K562 (cell line): ENCODE results near the gene GCGR.

Source experiments
- TCF7 ChIP-seq: sonication (generic); IDR thresholded peaks from 2 replicates; pipeline ENCODE4 v1.6.1; 2016; ENCODE audit warnings: antibody characterized with exemption, borderline replicate concordance
- TF ChIP-seq, protein P1 (sequence below), 3 experiments: IDR thresholded peaks in 2 of 3; conservative IDR thresholded peaks in 1 of 3; 2 replicates each; pipeline ENCODE4 v1.5.1; 2011 to 2012; ENCODE audit warnings: low read length in 3 of 3, mild to moderate bottlenecking in 3 of 3, control low read depth in 2 of 3, improper control_type of control experiment in 1 of 3, inconsistent platforms in 1 of 3, low read depth in 1 of 3, mixed read lengths in 1 of 3, moderate library complexity in 1 of 3; ENCODE audit not compliant: insufficient read depth in 2 of 3

DNA sequence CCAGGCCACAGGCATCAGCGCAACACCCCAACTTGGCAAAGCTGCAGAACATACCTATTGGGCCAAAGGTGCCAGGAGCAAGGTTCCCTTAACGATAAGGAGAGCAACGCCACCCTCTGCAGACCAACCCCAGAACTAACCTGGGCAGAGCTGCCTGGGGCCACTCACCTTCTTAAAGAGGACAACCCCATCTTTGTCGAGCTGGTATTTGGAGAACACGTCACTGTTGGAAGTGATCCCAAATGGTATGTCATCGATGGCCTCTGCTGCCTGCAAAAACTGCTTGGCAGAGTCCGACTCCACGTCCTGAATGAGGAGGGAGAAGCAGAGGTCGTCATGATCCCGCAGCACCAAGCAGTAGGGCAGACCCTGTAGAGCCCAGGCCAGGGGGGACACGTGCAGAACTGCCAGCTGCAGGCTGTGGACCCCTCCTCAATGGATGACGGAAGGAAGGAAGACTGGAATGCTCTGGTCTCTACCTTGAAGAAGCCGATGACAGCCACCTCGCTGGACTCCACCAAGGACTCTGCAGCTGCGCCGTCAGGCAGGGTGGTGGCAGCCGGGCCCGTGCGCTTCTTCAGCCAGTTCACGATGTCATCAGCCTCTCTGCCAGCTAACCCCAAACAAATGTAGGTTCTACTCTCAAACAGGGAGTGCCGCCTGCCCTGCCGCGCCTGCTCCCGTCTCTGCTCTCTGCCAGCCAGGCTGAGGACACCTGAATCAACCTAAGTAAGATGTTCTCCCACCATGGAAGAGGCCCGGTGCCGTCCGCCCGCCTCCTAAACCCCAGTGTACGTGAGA is 51.2 kb downstream of the GCGR start:
- no peak for TF ChIP-seq TCF7
- TF ChIP-seq, protein P1, sequence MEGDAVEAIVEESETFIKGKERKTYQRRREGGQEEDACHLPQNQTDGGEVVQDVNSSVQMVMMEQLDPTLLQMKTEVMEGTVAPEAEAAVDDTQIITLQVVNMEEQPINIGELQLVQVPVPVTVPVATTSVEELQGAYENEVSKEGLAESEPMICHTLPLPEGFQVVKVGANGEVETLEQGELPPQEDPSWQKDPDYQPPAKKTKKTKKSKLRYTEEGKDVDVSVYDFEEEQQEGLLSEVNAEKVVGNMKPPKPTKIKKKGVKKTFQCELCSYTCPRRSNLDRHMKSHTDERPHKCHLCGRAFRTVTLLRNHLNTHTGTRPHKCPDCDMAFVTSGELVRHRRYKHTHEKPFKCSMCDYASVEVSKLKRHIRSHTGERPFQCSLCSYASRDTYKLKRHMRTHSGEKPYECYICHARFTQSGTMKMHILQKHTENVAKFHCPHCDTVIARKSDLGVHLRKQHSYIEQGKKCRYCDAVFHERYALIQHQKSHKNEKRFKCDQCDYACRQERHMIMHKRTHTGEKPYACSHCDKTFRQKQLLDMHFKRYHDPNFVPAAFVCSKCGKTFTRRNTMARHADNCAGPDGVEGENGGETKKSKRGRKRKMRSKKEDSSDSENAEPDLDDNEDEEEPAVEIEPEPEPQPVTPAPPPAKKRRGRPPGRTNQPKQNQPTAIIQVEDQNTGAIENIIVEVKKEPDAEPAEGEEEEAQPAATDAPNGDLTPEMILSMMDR (IDR thresholded peaks at IDR 0.05 in 2 of 3, conservative IDR thresholded peaks at IDR 0.05 in 1 of 3; ENCODE audit: insufficient read depth in 2 of 3, low read depth in 1 of 3, low read length in 3 of 3) = peak in 1 of 3 experiments; percentile 10; a peak in 1 of 6 replicates
